ENCODE data around the gene CYP3A7.

CYP3A7 gene

GRCh38 chr7:99720800-99721595 is 14.0 kb downstream of the CYP3A7 start:
- TF ChIP-seq CTCF (IDR thresholded peaks at IDR 0.05; ENCODE audit: low read depth, low read length, missing control alignments): no peak
- H3K4me3 ChIP-seq (ENCODE audit: low read depth, low read length): no peak overlapping the region
- no peak for DNase-seq (ENCODE audit: low read depth)
- in situ Hi-C loops (cut with HindIII; ENCODE audit: low sequenced_read_pairs): no loop called here

DNA sequence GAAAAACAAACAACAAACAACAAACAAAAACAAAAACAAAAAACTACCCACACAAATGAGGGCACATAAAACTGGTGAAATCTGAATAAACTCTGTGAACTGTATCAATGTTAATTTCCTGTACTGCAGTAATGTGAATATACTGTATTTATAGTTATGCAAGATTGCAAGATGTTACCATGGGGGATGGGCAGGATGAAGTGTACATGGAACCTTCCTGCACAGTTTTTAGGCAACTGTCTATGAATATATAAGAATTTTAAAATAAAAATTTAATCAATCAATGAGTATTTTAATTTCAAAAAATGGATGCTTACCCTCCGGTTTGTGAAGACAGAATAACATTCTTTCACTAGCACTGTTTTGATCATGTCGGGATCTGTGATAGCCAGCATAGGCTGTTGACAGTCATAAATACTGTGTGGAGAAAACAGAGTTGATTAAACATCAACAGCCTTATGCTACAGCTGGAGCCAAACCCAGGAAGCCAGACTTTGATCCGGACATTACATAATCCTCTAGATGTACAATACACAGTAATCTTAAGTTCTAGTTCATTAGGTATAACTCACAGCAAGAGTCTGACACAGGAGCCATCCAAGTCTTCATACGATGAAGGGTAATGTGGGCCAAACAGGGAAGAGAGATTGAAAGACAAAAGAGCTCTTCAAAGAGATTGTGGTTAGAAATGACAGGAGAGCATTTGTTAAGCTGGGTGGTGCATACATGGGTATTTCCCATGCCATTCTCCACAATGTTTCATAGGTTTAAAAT is 14.8 kb downstream of the CYP3A7 start:
- H3K4me3 ChIP-seq (ENCODE audit: low read depth, low read length): no peak overlapping the region
- DNase-seq (ENCODE audit: low read depth): no peak
- in situ Hi-C loops (cut with HindIII; ENCODE audit: low sequenced_read_pairs): no loop called here
- TF ChIP-seq CTCF (IDR thresholded peaks at IDR 0.05; ENCODE audit: low read depth, low read length, missing control alignments): no peak

- DNase-seq (ENCODE audit: low read depth): no peak
- in situ Hi-C loops (cut with HindIII; ENCODE audit: low sequenced_read_pairs): no loop called here
Observed at GRCh38 chr7:99713995-99714570, 20.9 kb downstream of the CYP3A7 start.

DNA sequence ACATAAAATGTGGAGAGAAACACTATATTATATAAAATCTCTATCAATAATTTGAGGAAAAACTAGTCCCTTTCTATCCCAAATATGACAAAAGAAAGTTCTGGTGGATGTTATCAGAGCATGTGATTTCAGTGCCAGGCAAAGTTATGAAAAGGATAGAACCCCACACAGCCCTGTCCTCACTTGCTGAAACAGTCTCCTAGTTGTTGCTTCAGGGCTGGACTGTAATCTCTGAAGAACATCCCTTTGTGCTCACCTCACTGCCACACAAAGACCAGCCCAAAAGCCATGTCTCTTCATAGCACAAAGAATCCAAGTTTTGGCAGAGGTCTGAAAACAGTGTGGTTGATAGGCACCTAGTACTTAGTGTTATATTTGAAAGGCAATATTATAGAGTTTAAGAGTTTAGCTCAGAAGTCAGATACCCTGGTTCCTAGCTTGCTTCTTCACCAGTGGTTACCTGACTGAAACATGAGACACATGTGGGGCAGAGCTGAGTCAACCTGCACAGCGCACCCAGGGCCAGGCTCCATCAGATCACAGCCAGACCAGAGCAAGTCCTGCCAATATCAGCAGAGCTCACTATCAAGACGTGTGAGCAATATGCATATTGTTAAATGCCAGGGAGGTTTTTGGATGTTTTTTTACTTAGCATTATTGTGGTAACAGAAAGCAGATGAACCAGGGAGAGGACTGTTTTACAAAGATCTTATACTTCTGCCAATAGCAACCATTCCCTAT is 25.0 kb downstream of the CYP3A7 start:
- no peak overlapping the region for H3K4me3 ChIP-seq (ENCODE audit: low read depth, low read length)
- no peak for DNase-seq (ENCODE audit: low read depth)
- no peak for TF ChIP-seq CTCF (IDR thresholded peaks at IDR 0.05; ENCODE audit: low read depth, low read length, missing control alignments)
- in situ Hi-C loops (cut with HindIII; ENCODE audit: low sequenced_read_pairs): no loop called here

More at GRCh38 chr7:99713995-99714570, 20.9 kb downstream of the CYP3A7 start:
- no peak for TF ChIP-seq CTCF (IDR thresholded peaks at IDR 0.05; ENCODE audit: low read depth, low read length, missing control alignments)
- no peak overlapping the region for H3K4me3 ChIP-seq (ENCODE audit: low read depth, low read length)

- H3K4me3 ChIP-seq (ENCODE audit: low read depth, low read length): no peak overlapping the region
- DNase-seq (ENCODE audit: low read depth): no peak
- no peak for TF ChIP-seq CTCF (IDR thresholded peaks at IDR 0.05; ENCODE audit: low read depth, low read length, missing control alignments)
- in situ Hi-C loops (cut with HindIII; ENCODE audit: low sequenced_read_pairs): no loop called here
Observed at GRCh38 chr7:99709260-99709659, 25.7 kb downstream of the CYP3A7 start.

GRCh38 chr7:99707096-99707495 is 27.9 kb downstream of the CYP3A7 start:
- no peak for TF ChIP-seq CTCF (IDR thresholded peaks at IDR 0.05; ENCODE audit: low read depth, low read length, missing control alignments)
- in situ Hi-C loops (cut with HindIII; ENCODE audit: low sequenced_read_pairs): no loop called here
- no peak for DNase-seq (ENCODE audit: low read depth)
- H3K4me3 ChIP-seq (ENCODE audit: low read depth, low read length): no peak overlapping the region

All from astrocyte of the cerebellum (primary cell).